ENCODE measurements around the gene FAM20A. TPM values are rescaled to one million over a fixed set of nuclear protein-coding genes. Genes with fewer than 3 reads are reported as not detected.

Gene FAM20A
- total and polyA plus RNA-seq, 9 of the 15 experiments (the other 6 are each of a cell fraction or from before 2014, with no cell fraction given) = 0.07 TPM; not detected in 8

GRCh38 chr17:68589086-68589485, 12.1 kb downstream of the FAM20A start:
- Histone ChIP-seq H2AFZ (ENCODE audit: low read depth, low read length) (no peak overlapping the region), H3K27me3 (ENCODE audit: control insufficient read depth in 2 of 2, insufficient read depth in 2 of 2, low read length in 2 of 2) (no peaks in the 10 kb centered on the region), H3K4me1 (replicated peaks in 1 of 2; ENCODE audit: control insufficient read depth in 2 of 2, insufficient read depth in 2 of 2, low read length in 2 of 2) (peaks cover 0 to 6% of the 10 kb centered on the region in 2 experiments; a peak in 1 of 5 replicates), H3K9me3 (replicated peaks; ENCODE audit: control insufficient read depth, insufficient read depth, low read depth, low read length) (no peaks in the 10 kb centered on the region), H3K27ac (ENCODE audit: extremely low read depth, low read depth, low read length) (no peak overlapping the region), H3K79me2 (ENCODE audit: control insufficient read depth, insufficient read depth, low read length) (no peaks in the 10 kb centered on the region), H3K9me1 (ENCODE audit: control insufficient read depth, insufficient read depth, low read length) (no peaks in the 10 kb centered on the region), H3K4me2 (ENCODE audit: insufficient read depth, low read length) (no peak overlapping the region), H3K4me3 (no peak overlapping the region), H3K9ac (ENCODE audit: insufficient read depth in 1 of 2, low read depth in 2 of 2, low read length in 2 of 2) (no peak overlapping the region), H3K36me3 (ENCODE audit: control insufficient read depth, insufficient read depth, low read length) (no peaks in the 10 kb centered on the region), H4K20me1 (replicated peaks; ENCODE audit: control insufficient read depth, insufficient read depth, low read length) (no peaks in the 10 kb centered on the region)
- no TSS peak for BruUV-seq (replicated peaks)
- TF ChIP-seq ZNF79 (CRISPR knock-in tag; IDR thresholded peaks at IDR 0.05; ENCODE audit: low read depth) (no peak), YY1 (IDR thresholded peaks at IDR 0.05; ENCODE audit: borderline replicate concordance in 1 of 3, control insufficient read depth in 1 of 3, extremely low read depth in 1 of 3, insufficient read depth in 3 of 3, insufficient read length in 1 of 3, insufficient replicate concordance in 2 of 3, low read depth in 1 of 3, low read length in 2 of 3) (no peak), HDAC3 (IDR thresholded peaks at IDR 0.05; ENCODE audit: borderline replicate concordance, partially characterized antibody) (no peak), SP1 (CRISPR knock-in tag; IDR thresholded peaks at IDR 0.05) (no peak), CEBPG (CRISPR knock-in tag; IDR thresholded peaks at IDR 0.05) (no peak), CEBPG (tag; conservative IDR thresholded peaks at IDR 0.05 in 1 of 2, IDR thresholded peaks at IDR 0.05 in 1 of 2) (no peak), NR3C1 (CRISPR knock-in tag; IDR thresholded peaks at IDR 0.05) (no peak), RBM22 (IDR thresholded peaks at IDR 0.05; ENCODE audit: low read depth, low read length, poor library complexity, severe bottlenecking) (no peak), PRDM10 (IDR thresholded peaks at IDR 0.05; ENCODE audit: partially characterized antibody) (no peak), PHTF2 (CRISPR knock-in tag; IDR thresholded peaks at IDR 0.05) (no peak), TCF7 (IDR thresholded peaks at IDR 0.05; ENCODE audit: borderline replicate concordance) (no peak), BRD9 (IDR thresholded peaks at IDR 0.05; ENCODE audit: low read depth, partially characterized antibody) (no peak), SOX6 (IDR thresholded peaks at IDR 0.05) (no peak), CBFA2T2 (conservative IDR thresholded peaks at IDR 0.05) (no peak), OTX1 (CRISPR knock-in tag; IDR thresholded peaks at IDR 0.05) (no peak), NCOA4 (IDR thresholded peaks at IDR 0.05; ENCODE audit: partially characterized antibody) (no peak), NR2F6 (CRISPR knock-in tag; IDR thresholded peaks at IDR 0.05) (no peak), HOMEZ (CRISPR knock-in tag; IDR thresholded peaks at IDR 0.05) (no peak), RBM14 (IDR thresholded peaks at IDR 0.05; ENCODE audit: borderline replicate concordance, insufficient read depth, low read depth, low read length) (no peak)
- ATAC-seq (no peak), FAIRE-seq (no peak), DNase-seq (ENCODE audit: extremely low read depth in 1 of 4, low spot score in 3 of 4) (no peak)
- in situ Hi-C loops (cut with MboI) = no loop called here
- intact Hi-C loops (cut with micrococcal nuclease) = no loop called here
- POLR2A ChIA-PET = interaction anchor here (0.5 kb wide), 1 partner anchor 666 kb away, joined by 3 read pairs; no protein-coding TSS in a partner anchor
- 4% methylated on average over 3 of the region's 3 CpGs for WGBS (ENCODE audit: insufficient coverage, low coverage, missing lambda C conversion rate)
- CTCF ChIA-PET (ENCODE audit: low intra/inter-chr PET ratio) = no interaction called here

Data from K562 (cell line).